ENCODE measurements around the gene C4orf33.

C4orf33 gene

DNA sequence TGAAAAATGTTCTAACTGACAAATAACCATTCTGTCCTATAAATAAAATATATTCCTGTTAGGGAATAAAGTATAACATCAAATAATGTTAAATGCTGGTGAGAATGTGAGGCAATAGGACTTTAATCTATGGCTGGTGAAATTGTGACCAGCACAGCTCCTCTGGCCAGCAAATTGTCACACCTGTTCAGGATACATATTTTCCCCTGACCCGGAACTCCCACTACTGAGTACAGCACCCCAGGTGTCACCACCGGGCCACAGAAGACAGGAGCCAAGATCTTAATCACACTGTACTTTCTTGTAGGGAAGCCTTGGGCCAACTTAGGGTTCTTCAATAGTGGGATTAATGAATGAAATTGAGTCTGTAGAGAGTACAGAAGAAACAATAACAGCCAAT lies 33.2 kb downstream of the C4orf33 start:
- DNase-seq (ENCODE audit: low read depth), result no peak

DNA sequence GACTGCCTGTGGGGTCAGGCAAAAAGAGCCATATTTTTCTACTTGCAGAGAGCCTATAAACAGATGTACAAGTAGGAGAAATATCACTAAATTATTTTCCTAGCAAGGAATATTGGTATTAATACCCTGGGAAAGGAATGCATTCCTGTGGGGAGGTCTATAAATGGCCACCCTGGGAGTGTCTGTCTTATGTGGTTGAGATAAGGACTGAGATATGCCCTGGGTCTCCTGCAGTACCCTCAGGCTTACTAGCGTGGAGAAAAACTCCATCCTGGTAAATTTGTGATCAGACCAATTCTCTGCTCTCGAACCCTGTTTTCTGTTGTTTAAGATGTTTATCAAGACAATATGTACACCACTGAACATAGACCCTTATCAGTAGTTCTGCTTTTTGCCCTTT lies 35.4 kb downstream of the C4orf33 start:
- DNase-seq (ENCODE audit: low read depth), result no peak

DNA sequence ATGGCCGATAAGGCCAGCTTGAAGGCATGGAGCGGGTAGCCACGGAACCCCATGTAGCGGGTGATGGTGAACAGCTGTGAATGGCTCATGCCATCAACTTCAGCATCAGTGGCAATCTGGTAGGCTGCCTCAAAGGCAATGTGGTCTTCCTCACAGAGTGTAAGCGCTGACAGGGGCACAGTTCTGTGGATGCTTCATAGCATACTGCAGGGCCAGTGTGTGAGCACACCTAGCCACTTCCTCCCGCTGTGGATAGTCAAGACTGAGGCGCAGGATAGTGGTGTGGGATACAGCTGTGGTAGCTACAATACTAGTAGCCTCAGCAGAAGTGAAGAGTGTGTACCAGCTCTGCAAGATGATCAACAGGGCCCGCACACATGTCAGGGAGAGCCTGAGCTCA lies 40.5 kb downstream of the C4orf33 start:
- no peak for DNase-seq (ENCODE audit: low read depth)

DNA sequence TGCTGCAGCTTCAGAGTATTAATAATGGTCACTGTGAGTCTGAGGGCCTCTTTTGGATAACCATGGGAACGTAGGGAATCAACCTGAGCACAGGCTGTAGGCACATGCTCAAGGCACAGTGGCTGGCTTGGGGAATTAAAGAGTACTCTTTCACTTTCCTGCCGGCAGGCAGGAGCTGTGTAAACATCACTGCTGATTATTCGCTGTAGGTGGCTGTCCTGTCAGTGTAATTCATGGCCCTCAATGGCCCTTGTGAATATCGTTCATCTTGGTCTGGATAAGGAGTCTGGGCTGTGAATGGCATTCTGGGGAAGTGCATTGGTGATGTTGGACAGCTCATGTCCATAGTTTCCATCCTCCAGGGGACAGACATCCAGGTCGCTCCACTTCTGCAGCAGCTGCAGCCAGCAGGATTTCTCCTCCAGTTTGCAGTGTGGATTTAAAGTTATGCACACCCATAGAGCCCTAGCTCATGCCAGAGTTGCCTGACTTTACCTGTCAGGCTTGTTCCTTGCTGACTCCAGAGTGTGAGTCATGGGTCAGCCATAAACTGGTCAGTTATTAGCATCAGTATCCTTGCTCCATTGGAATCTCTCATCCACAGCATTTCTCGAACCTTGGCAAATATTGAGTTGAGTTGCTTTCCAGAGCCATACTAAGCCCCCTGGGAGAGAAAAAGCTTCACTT lies 43.0 kb downstream of the C4orf33 start:
- DNase-seq (ENCODE audit: low read depth), result no peak

DNA sequence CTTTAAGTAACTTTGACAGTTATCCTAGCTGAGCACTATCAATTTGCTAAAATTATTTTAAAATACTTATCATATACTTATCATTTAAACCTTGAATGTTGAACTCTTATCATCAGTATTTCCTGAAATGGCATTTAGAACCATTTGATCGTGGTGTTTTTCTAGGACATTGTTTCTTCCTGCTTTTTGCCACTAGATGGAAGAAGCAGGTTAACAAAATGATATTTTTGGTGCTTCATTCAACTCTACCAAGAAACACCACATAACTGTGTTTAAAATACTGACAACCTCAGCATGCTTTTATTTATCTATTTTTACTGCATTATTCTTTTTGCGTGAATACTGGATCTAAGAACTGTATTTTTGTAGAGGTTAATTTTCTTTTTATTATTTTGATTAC lies 44.6 kb downstream of the C4orf33 start:
- DNase-seq (ENCODE audit: low read depth), result no peak

DNA sequence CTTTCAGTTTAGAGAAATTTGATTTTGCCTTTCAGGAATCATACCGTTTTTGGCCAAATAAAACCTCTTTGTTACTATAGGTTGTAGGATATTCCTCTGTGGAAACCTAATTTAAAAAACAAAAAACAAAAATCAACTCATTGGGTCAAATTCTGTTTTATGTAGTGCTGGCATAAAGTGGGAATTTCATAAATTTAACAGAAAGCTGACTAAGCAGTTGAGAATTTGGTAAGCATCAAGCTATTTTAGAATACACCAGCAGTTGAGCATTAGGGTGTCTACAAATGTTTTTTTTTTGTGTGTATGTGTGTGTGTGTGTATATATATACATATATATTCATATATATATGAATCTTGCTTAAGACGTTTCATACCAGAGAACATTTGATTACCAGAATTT lies 47.4 kb downstream of the C4orf33 start:
- no peak for DNase-seq (ENCODE audit: low read depth)

DNA sequence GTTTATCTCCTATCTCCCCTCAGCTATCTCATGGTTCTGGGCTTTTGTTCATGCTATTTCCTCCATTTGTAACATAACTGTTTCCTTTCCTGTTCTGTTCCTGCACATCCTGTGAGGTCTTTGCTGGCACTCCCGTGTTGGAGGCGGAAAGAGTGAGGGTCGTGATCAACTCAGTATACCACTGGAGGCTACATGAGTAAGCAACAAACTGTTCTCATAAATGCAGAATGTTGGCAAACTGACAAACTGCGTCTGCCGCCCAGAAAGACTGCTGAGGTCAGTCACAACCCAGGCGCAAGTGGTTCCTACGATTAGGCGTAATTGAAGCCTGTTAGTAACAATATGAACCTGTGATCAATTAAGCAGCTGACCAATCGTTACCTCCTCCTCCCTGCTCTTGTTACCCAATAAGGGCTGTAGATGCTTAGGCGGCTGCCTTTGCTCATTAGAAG lies 48.8 kb downstream of the C4orf33 start:
- no peak for DNase-seq (ENCODE audit: low read depth)

DNA sequence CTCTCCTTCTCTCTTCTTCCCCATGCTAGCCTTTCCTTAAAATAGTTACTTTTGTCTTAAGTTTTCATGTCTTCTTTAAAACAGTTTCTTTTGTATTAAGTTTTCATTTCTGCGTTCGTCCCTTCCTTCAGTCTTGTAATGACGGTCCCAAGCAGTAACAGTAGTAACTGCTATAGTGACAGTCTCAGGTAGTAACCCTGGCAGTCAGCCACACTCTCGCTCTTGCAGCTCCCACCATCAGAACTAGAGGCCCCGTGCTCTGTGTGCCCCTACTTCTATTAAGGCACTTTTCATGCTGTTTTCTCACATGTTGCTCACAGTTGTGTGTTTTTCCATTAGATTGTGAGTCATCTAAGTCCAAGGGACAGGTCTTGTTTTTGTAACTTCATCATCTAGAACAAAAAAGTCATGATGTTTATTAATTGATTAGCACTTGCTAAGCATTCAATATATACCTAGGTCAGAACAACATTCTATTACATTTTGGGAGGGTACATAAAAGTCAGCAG lies 49.3 kb downstream of the C4orf33 start:
- DNase-seq (ENCODE audit: low read depth), result no peak

DNA sequence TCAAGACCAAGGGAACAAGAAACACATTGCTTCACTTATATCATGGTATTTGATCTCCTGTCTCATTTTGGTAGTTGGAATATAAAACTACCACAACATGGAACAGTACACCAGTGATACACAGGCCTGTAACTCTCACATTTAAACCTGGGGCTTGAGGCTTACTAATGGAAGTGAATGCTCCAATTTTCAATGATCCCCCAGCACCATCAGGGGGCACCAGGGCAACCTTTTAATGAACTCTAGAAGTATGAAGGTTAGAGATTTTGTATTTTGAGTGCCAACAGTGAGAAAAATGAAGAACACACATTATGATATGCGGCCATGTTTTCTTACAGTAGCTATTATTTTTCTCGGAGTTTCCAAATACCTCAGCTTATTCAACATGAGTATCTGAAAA lies 50.7 kb downstream of the C4orf33 start:
- no peak for DNase-seq (ENCODE audit: low read depth)

DNA sequence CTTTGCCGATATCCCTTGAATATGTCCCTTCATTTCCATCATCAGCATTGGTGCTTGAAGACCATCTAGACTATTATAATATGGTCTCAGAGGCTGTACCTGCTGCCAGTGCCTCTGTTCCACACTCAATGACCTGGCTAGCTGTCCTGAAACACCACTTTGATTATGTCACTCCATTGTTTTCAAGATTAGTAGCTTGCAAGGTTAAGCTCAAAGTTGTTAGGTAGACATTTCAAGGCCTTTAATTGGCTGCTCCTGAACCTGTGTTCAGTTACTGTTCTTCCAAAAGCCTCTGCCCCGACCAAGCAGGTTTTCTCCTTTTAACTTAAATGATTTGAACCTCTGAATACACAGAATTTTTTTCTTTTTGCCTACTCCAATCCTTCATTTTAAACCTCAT lies 52.9 kb downstream of the C4orf33 start:
- no peak for DNase-seq (ENCODE audit: low read depth)

DNA sequence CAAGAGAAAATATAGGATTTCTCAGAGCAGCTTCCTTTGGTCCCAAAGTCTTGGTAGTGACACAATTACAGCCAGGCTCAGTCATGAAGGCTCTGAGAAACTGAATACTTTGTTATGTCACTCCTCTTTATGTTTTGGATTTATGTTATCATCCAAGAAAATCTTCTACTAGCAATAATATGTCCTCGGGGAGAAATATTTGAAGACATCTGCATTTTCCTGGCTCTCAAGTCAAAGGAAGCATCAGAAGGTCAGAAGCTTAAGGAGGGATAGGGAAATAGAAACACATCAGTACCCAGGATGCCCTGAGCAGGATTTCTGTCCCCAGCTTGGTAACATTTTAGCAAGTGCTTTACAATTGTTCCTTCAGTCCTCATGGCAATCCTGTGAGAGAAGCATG lies 54.0 kb downstream of the C4orf33 start:
- DNase-seq (ENCODE audit: low read depth), result no peak

DNA sequence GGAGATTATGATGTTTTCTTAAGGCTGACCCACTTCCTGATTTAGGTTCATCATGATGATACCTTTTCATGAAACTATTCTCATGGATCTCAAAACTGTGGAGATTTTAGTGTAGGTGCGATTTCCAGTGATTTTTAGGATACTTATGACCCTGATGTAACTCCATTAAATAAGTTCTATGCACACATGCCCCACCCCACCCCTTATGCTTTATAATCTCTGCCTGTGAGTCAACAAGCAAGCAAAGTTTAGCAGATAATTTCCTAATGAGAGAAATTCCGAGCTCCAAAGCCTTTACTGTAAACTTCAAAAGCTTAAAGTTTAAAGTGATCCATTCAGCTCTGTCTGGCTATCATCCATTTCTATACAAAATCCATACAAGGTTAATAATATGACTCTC lies 56.4 kb downstream of the C4orf33 start:
- DNase-seq (ENCODE audit: low read depth), result no peak

DNA sequence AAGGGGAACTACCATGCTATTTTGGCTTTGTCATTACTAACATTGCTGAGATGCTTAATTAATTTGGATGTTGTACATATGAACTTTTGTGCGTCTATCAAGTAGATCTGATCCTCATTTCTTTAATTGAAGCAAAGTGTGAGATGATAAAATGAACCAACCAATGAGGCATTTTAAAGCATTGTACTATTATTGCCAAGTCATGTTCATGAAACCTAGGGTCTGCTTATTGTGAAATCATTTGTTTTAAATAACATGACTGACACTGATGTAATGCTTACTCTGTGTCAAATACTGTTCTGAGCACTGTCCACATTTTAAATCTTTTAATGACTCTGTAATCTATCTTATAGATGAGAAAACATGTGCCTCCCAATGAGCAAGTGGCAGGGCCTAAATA lies 57.7 kb downstream of the C4orf33 start:
- DNase-seq (ENCODE audit: low read depth), result no peak

DNA sequence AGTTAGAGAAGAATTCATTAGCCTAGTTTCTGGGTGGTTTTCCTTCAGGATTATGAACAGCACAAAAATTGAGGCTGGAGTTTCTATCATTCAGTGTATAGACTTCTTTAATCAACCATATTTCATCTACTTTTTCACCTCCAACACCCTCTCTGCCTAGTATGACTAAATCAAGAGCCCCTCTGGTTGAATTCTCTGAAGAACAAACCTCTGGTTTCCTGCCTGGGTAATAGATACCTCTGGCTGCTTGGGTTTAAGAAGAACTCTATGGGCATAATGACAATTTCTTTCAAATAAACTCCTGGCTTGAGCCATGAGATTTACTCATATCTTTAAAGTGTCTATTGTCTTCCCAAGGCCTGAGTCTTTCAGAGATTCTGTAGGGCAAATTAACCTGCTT lies 66.5 kb downstream of the C4orf33 start:
- no peak for DNase-seq (ENCODE audit: low read depth)

DNA sequence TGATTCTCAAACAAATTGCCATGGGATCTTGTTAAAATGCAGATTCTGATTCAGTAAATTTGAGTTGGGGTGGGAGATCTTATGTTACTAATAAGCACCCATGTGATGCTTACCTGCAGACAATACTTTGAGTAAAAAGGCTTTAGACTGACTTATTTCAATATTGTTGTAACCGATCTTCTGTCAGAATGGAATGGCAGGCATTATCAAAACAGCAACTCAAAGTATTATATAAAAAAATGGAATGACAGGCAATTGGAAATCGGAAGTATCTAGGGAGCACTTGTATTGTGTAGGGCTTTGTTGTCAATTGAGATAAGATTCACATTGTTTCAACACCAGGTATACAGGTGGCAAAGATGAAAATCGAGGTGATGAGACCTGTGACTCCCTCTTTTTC lies 67.5 kb downstream of the C4orf33 start:
- no peak for DNase-seq (ENCODE audit: low read depth)

DNA sequence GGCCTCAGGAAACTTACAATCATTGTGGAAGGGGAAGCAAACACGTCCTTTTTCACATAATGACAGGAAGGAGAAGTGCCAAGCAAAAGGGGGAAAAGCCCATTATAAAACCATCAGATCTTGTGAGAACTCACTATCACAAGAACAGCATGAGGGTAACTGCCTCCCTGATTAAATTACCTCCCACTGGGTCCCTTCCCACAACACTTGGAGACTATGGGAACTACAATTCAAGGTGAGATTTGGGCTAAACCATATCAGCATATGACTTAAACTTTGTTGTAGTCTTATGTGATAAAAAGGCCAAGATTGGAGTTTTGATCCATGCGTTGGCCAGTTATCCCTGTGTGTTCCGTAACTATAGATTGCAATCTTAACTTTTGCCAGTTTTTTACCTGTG lies 68.3 kb downstream of the C4orf33 start:
- no peak for DNase-seq (ENCODE audit: low read depth)

Measured in GM04503 (cell line).